GM18870 (cell line): ENCODE results near the gene MAGIX.

Source experiments
- ATAC-seq: cut with Tn5 transposase; IDR thresholded peaks from one replicate; pipeline ENCODE4 v1.9.1; 2021; ENCODE audit warnings: moderate library complexity; ENCODE audit not compliant: unreplicated experiment

Gene MAGIX

GRCh38 chrX:49179358-49179757 lies 16.8 kb downstream of the MAGIX start:
- ATAC-seq = no peak

GRCh38 chrX:49183701-49184281 lies 21.2 kb downstream of the MAGIX start:
- no peak for ATAC-seq

- ATAC-seq = no peak
These were observed 22.0 kb downstream of the MAGIX start for GRCh38 chrX:49184294-49185281.

GRCh38 chrX:49186125-49187027 lies 23.8 kb downstream of the MAGIX start, which contains the start of gene PRICKLE3:
TSS of gene PRICKLE3 (minus strand) at chrX:49186373. CDS start at chrX:49186297, 76 bp downstream.
- no peak for ATAC-seq

DNA sequence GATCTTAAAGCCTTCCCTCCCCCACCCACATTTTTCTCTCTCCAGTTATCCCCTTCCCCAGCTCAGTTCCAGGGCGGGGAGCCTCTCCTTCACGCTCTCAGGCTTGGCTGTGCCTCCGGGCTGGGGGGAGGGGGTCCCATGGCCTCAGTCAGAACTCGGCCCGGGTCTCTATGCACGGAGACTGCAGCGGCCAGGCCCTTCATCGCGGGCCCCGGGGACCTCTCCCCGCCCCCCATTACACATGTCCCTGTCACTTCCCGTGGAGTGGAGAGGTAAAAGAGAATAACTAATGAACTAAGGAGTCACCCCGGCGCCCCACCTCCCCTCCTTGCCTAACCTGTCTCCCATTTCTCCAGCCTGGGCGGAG lies 24.5 kb downstream of the MAGIX start:
- ATAC-seq = no peak

DNA sequence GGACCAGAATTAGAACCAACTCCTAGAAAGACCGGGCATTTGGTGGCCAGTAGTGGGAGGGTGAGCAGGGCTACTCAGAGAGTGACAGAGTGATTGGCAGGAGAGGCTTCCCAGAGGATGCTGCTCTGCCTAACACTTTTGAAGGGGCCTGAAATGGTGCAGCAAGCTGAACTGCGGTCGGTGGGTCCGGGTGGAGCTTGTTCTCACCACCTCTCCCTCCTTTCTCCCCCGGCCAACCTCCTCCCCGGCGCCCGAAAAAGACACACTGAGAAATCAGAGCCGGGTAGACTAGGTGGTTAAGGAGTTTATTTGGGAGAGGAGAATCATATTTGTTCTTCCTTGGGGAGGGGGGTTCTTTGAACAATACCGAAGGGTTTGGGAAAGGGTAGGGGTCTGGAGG lies 25.0 kb downstream of the MAGIX start:
- ATAC-seq = no peak

GRCh38 chrX:49188468-49189076 lies 26.0 kb downstream of the MAGIX start:
- ATAC-seq = no peak

DNA sequence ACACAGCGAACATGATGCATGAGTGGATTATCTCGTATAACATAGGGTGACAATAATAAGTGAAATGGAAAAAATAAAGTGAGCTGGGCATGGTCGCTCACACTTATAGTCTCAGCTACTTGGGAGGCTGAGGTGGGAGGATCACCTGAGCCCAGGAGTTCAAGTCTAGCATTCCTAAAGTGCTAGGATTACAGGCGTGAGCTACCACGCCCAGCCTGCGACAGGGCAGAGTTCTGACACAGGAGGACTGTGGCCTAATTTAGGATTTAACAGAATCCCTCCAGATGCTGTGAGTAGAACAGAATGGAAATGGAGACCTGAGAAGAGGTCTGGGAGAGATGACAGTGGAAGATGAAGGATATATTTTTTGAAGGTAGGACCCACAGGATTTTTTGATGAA lies 27.0 kb downstream of the MAGIX start:
- ATAC-seq = no peak

- ATAC-seq = peak; percentile 93
These were observed 28.4 kb downstream of the MAGIX start for GRCh38 chrX:49190821-49191573.

DNA sequence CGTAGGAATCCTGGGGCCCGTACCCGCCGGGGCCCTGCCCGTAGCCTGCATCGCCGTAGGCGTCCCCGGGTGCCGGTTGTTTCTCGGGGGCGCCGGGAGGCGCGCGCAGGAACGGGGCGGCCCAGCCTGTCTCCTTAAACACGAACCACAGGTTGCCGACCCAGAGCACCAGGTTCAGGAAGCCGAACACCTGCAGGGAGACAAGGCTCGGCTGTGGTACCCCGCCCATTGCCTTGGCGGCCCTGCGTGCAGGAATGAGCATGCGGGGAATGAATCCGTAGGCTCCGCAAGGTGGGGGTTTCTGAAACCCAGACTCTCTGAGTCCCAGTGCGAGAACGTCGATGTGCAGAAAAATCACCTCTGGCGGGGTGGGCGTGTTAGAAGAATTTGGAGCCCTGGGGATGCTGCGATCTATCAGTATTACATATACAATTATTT lies 29.0 kb downstream of the MAGIX start:
- ATAC-seq = no peak

- no peak for ATAC-seq
These were observed 30.3 kb downstream of the MAGIX start for GRCh38 chrX:49192722-49193328.

DNA sequence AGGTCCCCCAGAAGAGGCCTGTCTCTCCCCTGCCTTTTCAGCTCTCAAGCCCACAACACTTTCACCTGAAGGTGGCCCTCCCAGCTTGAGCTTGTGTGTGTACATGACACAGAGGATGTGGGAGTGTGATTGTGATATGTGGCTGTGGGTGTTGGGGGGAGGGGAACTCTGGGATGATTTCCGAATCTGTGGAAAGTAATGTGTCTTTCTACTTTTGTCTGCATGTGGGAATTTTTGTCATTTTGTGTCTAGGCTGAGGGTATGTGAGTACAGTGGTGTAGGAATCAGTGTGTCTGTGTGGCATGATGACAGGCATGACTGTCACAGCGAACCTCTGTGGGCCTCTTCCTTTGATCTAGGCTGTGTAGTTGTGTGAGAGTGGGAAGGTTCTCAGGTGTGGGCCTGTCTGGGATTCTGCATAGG lies 31.0 kb downstream of the MAGIX start:
- ATAC-seq = no peak

DNA sequence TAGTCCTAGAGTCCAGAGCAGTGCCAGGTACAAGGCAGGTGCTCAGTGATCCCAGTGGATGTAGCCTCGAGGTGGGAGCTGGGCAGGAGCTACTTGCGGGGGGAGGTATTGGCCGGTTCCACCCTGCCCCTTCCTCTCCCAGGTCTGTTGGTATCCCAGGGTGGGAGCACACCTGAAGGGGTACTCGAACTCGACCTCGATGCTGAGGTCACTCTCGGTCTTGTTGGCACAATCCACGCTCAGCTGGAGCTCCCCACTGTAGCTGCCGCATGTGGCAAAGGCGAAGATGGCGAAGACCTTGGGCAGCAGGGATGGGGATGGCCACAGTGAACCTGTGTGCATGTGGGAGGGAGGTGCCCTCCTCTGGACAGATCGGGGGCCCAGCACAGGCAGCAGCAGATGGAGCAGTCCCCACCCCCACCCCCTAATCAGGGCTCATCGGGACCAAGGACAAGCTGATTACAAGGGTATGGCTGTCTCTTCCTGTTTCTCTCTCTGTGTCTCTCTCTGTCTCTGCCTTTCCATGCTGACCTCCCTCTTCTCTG lies 35.1 kb downstream of the MAGIX start:
- no peak for ATAC-seq

DNA sequence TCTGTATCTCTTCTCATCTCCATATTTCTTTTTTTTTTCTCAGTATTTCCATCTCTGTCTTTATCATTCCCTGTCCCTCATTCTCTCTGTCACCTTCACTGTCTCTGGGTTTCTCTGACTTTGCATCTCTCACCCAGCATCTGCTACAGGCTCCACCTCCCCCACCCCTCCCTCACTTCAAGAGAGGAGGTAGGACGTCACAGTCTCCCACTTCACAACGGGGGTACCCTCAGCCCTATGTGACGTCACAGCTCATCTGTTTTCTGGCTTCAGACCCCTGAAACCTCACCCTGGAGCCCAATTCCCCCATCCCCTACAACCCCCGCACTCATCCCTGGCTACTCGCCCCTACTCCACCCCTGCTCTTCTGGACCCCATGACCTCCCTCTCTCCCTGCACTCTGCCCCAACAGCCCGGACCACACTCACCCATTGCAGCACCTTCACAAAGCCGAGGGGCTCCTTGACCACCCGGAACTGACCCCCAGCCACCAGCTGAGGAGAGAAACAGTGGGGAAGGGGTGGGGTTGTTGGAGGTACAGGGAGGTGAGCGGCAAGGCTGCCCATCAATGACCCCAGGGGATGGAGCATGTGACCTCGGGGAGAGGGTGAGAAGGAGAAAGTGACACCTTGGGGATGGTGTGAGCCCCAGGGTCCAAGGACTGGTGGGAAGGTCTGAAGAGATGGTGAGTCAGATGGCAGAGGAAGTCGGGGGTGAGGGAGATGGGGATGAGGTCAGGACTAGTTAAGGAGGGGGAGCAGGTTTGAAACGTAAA lies 36.2 kb downstream of the MAGIX start:
- no peak for ATAC-seq

- ATAC-seq = no peak
These were observed 36.7 kb downstream of the MAGIX start for GRCh38 chrX:49199315-49199595.

GRCh38 chrX:49199906-49200771 lies 37.6 kb downstream of the MAGIX start, which contains the start of gene SYP:
TSS of gene SYP (minus strand) at chrX:49200193. CDS start at chrX:49200186, 7 bp downstream.
- peak; percentile 52 for ATAC-seq

DNA sequence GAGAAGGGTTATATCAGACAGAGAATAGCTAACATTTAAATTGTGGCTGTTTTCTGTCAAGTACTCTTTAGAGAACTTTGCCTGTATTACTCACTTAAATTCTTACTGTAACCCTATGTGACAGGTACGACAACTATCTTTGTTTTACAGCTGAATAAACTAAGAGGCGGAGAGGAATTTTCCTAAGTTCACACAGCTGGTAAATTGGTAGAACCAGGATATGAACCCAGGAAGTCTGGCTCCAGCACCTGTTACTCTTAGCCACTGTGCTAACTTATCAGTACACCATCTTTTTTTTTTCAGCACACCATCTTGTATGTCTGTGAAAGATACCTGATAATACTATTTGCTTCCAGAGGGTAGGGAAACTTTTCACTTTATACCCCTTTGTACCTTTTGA lies 39.5 kb downstream of the MAGIX start:
- no peak for ATAC-seq

DNA sequence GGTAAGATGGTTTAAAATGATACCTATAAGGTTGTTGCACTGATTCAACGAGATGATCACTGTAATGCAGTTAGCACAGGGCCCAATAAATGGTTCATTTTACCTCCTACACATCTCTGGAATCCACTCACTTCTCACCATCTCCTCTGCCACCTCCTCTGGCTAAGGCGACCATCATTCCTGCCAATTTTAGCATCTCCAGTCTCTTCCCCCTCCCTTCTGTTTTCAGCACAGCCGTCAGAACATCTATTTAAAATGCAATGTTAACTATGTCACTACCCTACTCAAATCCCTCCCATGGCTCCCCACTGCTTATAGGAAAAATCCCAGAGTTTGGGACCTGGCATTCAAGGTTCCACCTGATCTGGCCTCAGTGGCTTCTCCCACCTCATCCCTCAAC lies 41.0 kb downstream of the MAGIX start:
- ATAC-seq = no peak
